Natural killer cell treated with Interleukin-12 subunit alpha and Interleukin-12 subunit beta and Interleukin-15 and Interleukin-18, amount 100 ng/mL, for 72 hours (primary cell): ENCODE data around the gene NCAN. TPM values are rescaled to one million over a fixed set of nuclear protein-coding genes. Genes with fewer than 3 reads are reported as not detected.
"Not testable (repeated sequence)": the region's sequence is repeated elsewhere in the genome, so short reads cannot be mapped to it uniquely, and the experiment has no call there.

Experiments
- ATAC-seq, 2 donors: fragments of 150-1000 bp; cut with Tn5 transposase in 1 of 2; sonication (Bioruptor Pico), chemical (Tn5 transposase) in 1 of 2; 2 replicates each; pipeline ENCODE4 v1.10.0; 2021
- DNase-seq: peaks from one replicate; pipeline ENCODE4 v3.0.0; 2022; ENCODE audit warnings: low spot score
- H3K27ac Mint-ChIP-seq, 2 donors: 1 replicate in 1 of 2; 2 replicates in 1 of 2; pipeline ENCODE4 v1.8.0; 2022; ENCODE audit warnings: mixed read lengths in 2 of 2, mild to moderate bottlenecking in 1 of 2, moderate library complexity in 1 of 2
- H3K27me3 Mint-ChIP-seq, 2 donors: 1 replicate in 1 of 2; 2 replicates in 1 of 2; pipeline ENCODE4 v1.8.0; 2022; ENCODE audit warnings: mixed read lengths in 2 of 2
- H3K36me3 Mint-ChIP-seq: one replicate; pipeline ENCODE4 v1.8.0; 2022; ENCODE audit warnings: mixed read lengths
- H3K4me1 Mint-ChIP-seq, 2 donors: 1 replicate in 1 of 2; 2 replicates in 1 of 2; pipeline ENCODE4 v1.8.0; 2022; ENCODE audit warnings: low read depth in 2 of 2, mixed read lengths in 2 of 2, mild to moderate bottlenecking in 1 of 2
- H3K4me3 Mint-ChIP-seq: one replicate; pipeline ENCODE4 v1.8.0; 2022; ENCODE audit warnings: mixed read lengths
- H3K9me3 Mint-ChIP-seq: 2 replicates; pipeline ENCODE4 v1.8.0; 2022; ENCODE audit warnings: mixed read lengths
- total RNA-seq, 2 donors: library from RNA; stranded (reverse); gene quantifications; one replicate each; pipeline ENCODE4 v1.2.3, GENCODE V29; 2022

Gene NCAN
- total RNA-seq, 2 donors from 2014 or later, result not detected

GRCh38 chr19:19205416-19206410 is 6.0 kb upstream of the NCAN start:
- Mint-ChIP-seq H3K4me1 (peaks cover 19 to 21% of the 10 kb centered on the region in 2 donors), H3K27ac (peak overlapping the region in 1 of 2 donors; percentile 42), H3K27me3 (peaks cover 0 to 5% of the 10 kb centered on the region in 2 donors), H3K36me3 (no peaks in the 10 kb centered on the region), H3K4me3 (no peak overlapping the region), H3K9me3 (no peaks in the 10 kb centered on the region)
- DNase-seq (no peak), ATAC-seq (no peak)

- ATAC-seq (no peak), DNase-seq (no peak)
- Mint-ChIP-seq H3K27ac (no peak overlapping the region), H3K9me3 (no peaks in the 10 kb centered on the region), H3K27me3 (peaks cover 0 to 9% of the 10 kb centered on the region in 2 donors), H3K4me3 (peak overlapping the region; percentile 29), H3K36me3 (no peaks in the 10 kb centered on the region), H3K4me1 (peaks cover 19 to 21% of the 10 kb centered on the region in 2 donors)
Measured at GRCh38 chr19:19206938-19207337, 4.8 kb upstream of the NCAN start.

GRCh38 chr19:19207637-19208572 is 3.9 kb upstream of the NCAN start:
- peaks cover 0 to 11% of the 10 kb centered on the region in 2 donors for H3K27me3 Mint-ChIP-seq
- peaks cover 16 to 19% of the 10 kb centered on the region in 2 donors for H3K4me1 Mint-ChIP-seq
- H3K9me3 Mint-ChIP-seq, result no peaks in the 10 kb centered on the region
- H3K27ac Mint-ChIP-seq, result peak overlapping the region in 1 of 2 donors; percentile 13
- H3K4me3 Mint-ChIP-seq, result no peak overlapping the region
- DNase-seq (no peak), ATAC-seq (no peak)
- H3K36me3 Mint-ChIP-seq, result no peaks in the 10 kb centered on the region

GRCh38 chr19:19209372-19209771 is 2.4 kb upstream of the NCAN start:
- no peak overlapping the region for H3K4me3 Mint-ChIP-seq
- H3K36me3 Mint-ChIP-seq, result no peaks in the 10 kb centered on the region
- peaks cover 22 to 23% of the 10 kb centered on the region in 2 donors for H3K4me1 Mint-ChIP-seq
- no peaks in the 10 kb centered on the region for H3K9me3 Mint-ChIP-seq
- H3K27me3 Mint-ChIP-seq, result peaks cover 14 to 23% of the 10 kb centered on the region in 2 donors
- no peak overlapping the region for H3K27ac Mint-ChIP-seq
- ATAC-seq, result no peak
- DNase-seq, result no peak

- ATAC-seq, result no peak
- Mint-ChIP-seq H3K27me3 (peaks cover 18 to 37% of the 10 kb centered on the region in 2 donors), H3K27ac (no peak overlapping the region), H3K4me3 (no peak overlapping the region), H3K9me3 (no peaks in the 10 kb centered on the region), H3K4me1 (peaks cover 9 to 10% of the 10 kb centered on the region in 2 donors), H3K36me3 (no peaks in the 10 kb centered on the region)
- DNase-seq, result no peak
Measured at GRCh38 chr19:19212916-19213315, 1.2 kb downstream of the NCAN start.

- Mint-ChIP-seq H3K27ac (peak overlapping the region in 1 of 2 donors; percentile 14), H3K4me3 (no peak overlapping the region), H3K36me3 (no peaks in the 10 kb centered on the region), H3K4me1 (peaks cover 8 to 10% of the 10 kb centered on the region in 2 donors), H3K9me3 (no peaks in the 10 kb centered on the region), H3K27me3 (peaks cover 18 to 37% of the 10 kb centered on the region in 2 donors)
- DNase-seq, result no peak
- no peak for ATAC-seq
Measured at GRCh38 chr19:19213426-19214158, 1.8 kb downstream of the NCAN start.

GRCh38 chr19:19214159-19214490 is 2.4 kb downstream of the NCAN start:
- peaks cover 8 to 10% of the 10 kb centered on the region in 2 donors for H3K4me1 Mint-ChIP-seq
- peak overlapping the region in 1 of 2 donors; percentile 14 for H3K27ac Mint-ChIP-seq
- ATAC-seq (no peak), DNase-seq (no peak)
- H3K4me3 Mint-ChIP-seq, result no peak overlapping the region
- no peaks in the 10 kb centered on the region for H3K9me3 Mint-ChIP-seq
- H3K27me3 Mint-ChIP-seq, result peaks cover 18 to 39% of the 10 kb centered on the region in 2 donors
- no peaks in the 10 kb centered on the region for H3K36me3 Mint-ChIP-seq

- Mint-ChIP-seq H3K27me3 (peaks cover 18 to 39% of the 10 kb centered on the region in 2 donors), H3K27ac (peak overlapping the region in 1 of 2 donors; percentile 14), H3K4me1 (peaks cover 8 to 10% of the 10 kb centered on the region in 2 donors), H3K36me3 (no peaks in the 10 kb centered on the region), H3K4me3 (no peak overlapping the region), H3K9me3 (no peaks in the 10 kb centered on the region)
- DNase-seq (no peak), ATAC-seq (no peak)
Measured at GRCh38 chr19:19214892-19215291, 3.1 kb downstream of the NCAN start.

- H3K36me3 Mint-ChIP-seq, result no peaks in the 10 kb centered on the region
- H3K4me3 Mint-ChIP-seq, result no peak overlapping the region
- DNase-seq (no peak), ATAC-seq (no peak)
- peaks cover 18 to 34% of the 10 kb centered on the region in 2 donors for H3K27me3 Mint-ChIP-seq
- no peak overlapping the region for H3K27ac Mint-ChIP-seq
- no peaks in the 10 kb centered on the region for H3K9me3 Mint-ChIP-seq
- peaks cover 8 to 10% of the 10 kb centered on the region in 2 donors for H3K4me1 Mint-ChIP-seq
Measured at GRCh38 chr19:19215792-19216191, 4.0 kb downstream of the NCAN start.

GRCh38 chr19:19217099-19217498 is 5.3 kb downstream of the NCAN start:
- DNase-seq (no peak), ATAC-seq (no peak)
- H3K4me1 Mint-ChIP-seq, result peaks cover 8 to 10% of the 10 kb centered on the region in 2 donors
- H3K36me3 Mint-ChIP-seq, result no peaks in the 10 kb centered on the region
- no peaks in the 10 kb centered on the region for H3K9me3 Mint-ChIP-seq
- no peak overlapping the region for H3K27ac Mint-ChIP-seq
- H3K4me3 Mint-ChIP-seq, result no peak overlapping the region
- H3K27me3 Mint-ChIP-seq, result peaks cover 18 to 30% of the 10 kb centered on the region in 2 donors

- Mint-ChIP-seq H3K27me3 (peaks cover 9 to 20% of the 10 kb centered on the region in 2 donors), H3K4me1 (peaks cover 3 to 6% of the 10 kb centered on the region in 2 donors), H3K36me3 (no peaks in the 10 kb centered on the region), H3K4me3 (no peak overlapping the region), H3K27ac (no peak overlapping the region), H3K9me3 (no peaks in the 10 kb centered on the region)
- ATAC-seq (peak in 1 of 2 donors; percentile 20), DNase-seq (no peak)
Measured at GRCh38 chr19:19218911-19219310, 7.2 kb downstream of the NCAN start.

- not testable (repeated sequence) for H3K4me3 Mint-ChIP-seq, H3K27me3 Mint-ChIP-seq, H3K27ac Mint-ChIP-seq, H3K36me3 Mint-ChIP-seq, DNase-seq, H3K9me3 Mint-ChIP-seq, ATAC-seq, H3K4me1 Mint-ChIP-seq
Measured at GRCh38 chr19:19221000-19221399, 9.2 kb downstream of the NCAN start.

GRCh38 chr19:19223060-19223459 is 11.3 kb downstream of the NCAN start:
- ATAC-seq (no peak), DNase-seq (no peak)
- H3K9me3 Mint-ChIP-seq, result no peaks in the 10 kb centered on the region
- peaks cover 0 to 2% of the 10 kb centered on the region in 2 donors for H3K27me3 Mint-ChIP-seq
- H3K4me1 Mint-ChIP-seq, result peaks cover 0 to 9% of the 10 kb centered on the region in 2 donors
- H3K36me3 Mint-ChIP-seq, result no peaks in the 10 kb centered on the region
- no peak overlapping the region for H3K4me3 Mint-ChIP-seq
- no peak overlapping the region for H3K27ac Mint-ChIP-seq
